ENCODE measurements around the gene SLC16A7.

The SLC16A7 gene

DNA sequence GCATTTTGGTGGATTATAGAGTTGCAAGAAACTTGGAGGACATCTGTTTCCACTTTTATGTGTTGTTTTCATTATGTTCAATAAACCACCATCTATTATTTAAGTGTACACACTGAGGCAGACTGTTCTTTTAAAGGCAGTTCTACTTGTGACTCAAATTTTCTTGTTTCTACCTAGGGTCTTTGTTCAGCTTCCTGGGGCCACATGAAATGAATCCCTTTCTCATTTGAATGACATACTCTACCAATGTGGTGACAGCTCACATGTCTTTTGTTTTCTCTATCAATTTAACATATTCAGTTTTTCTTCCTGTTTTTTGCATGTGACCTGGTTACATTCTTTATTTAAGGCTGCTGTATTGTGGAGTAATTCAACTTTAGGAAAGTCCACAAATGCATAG, 7.9 kb downstream of the SLC16A7 start:
- TF ChIP-seq, protein P1, sequence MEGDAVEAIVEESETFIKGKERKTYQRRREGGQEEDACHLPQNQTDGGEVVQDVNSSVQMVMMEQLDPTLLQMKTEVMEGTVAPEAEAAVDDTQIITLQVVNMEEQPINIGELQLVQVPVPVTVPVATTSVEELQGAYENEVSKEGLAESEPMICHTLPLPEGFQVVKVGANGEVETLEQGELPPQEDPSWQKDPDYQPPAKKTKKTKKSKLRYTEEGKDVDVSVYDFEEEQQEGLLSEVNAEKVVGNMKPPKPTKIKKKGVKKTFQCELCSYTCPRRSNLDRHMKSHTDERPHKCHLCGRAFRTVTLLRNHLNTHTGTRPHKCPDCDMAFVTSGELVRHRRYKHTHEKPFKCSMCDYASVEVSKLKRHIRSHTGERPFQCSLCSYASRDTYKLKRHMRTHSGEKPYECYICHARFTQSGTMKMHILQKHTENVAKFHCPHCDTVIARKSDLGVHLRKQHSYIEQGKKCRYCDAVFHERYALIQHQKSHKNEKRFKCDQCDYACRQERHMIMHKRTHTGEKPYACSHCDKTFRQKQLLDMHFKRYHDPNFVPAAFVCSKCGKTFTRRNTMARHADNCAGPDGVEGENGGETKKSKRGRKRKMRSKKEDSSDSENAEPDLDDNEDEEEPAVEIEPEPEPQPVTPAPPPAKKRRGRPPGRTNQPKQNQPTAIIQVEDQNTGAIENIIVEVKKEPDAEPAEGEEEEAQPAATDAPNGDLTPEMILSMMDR (IDR thresholded peaks at IDR 0.05), result no peak

DNA sequence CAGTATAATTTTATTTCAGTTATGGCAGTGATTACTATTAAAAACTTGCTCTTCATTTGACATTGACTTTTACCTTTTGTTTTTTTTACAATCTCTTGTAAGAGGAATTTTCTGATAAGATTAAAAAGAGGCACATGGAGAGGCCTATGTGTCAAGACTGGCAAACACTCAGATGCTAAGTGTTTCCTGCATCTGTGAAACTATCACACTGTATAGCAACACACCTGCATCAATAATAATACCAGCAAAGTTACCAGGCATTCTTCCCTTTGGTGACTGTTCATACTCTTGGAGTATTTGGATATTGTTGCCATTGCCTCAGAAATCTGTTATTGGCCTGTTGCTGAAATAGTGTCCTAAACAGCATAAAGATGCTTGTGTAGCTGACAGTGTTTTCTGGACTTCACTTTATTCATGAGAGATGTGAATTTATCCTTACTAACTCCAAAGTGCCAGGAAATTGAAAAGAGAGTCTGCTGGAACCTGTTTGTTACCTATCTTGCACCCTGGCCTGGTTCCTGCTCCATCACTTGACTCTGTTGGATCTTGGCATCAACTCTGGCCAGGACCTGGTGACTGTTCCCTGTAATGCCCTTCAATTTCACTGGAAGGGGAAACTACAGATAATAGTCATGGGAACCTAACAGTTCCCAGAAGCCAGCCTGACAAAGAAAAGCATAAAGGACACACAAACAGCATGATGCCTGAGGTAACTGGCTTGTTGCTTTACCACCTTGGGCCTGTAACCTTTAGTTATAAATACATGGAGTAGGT, 19.8 kb downstream of the SLC16A7 start:
- TF ChIP-seq, protein P1 (IDR thresholded peaks at IDR 0.05), result no peak

DNA sequence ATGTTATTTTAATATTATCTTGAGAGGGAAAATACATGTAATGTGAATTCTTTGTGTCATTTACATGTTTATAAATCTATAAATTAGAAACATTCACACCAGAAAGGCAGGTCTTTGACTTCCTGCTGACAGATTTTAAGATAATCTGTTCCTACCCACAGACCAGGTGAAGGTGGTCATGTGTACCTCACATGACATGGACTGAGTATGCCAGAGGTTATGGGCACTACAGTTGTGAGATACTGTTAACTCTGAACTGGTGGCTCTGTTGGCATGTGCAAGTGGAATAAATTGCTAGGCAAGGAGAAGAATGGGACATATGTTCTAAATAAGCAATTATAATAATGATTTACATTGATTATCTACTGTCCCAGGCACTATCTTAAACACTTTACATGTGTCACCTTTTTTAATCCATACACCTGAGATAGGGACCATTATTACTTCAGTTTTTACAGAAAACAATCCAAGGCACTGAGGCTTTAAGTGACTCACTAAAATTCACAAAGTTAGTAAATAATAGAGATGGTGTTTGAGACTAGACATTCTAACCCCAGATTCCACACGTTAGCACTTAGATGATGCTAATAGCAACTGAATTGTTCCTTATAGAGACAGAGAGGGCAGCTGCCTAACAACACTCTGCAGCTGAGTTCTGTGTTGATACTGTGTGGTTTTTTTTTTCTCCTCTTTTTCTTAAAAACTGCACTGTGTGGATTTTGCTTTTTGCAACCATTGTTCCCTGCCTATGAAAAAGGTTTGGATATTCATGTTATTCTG, 23.8 kb downstream of the SLC16A7 start:
- TF ChIP-seq, protein P1 (IDR thresholded peaks at IDR 0.05), result no peak

DNA sequence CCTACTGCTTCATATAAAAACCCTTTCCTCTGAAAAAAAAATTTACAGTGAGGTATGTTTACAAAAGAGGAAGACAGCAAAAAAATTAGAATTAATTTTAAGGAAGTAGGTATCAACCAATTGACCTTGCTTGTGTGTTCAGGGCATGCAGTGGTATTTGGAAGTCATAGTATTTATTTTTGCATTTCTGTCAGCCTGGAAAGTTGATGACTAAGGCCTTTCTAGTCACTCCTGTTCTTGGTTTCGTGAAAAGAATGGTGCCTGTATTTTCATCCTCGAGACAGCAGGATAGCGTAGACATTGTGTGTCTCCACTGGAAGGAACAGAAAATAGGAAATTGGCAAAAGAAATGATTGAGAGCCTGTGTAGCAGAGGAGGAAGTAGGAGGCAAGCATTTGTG, 24.5 kb downstream of the SLC16A7 start:
- TF ChIP-seq, protein P1 (IDR thresholded peaks at IDR 0.05), result no peak

DNA sequence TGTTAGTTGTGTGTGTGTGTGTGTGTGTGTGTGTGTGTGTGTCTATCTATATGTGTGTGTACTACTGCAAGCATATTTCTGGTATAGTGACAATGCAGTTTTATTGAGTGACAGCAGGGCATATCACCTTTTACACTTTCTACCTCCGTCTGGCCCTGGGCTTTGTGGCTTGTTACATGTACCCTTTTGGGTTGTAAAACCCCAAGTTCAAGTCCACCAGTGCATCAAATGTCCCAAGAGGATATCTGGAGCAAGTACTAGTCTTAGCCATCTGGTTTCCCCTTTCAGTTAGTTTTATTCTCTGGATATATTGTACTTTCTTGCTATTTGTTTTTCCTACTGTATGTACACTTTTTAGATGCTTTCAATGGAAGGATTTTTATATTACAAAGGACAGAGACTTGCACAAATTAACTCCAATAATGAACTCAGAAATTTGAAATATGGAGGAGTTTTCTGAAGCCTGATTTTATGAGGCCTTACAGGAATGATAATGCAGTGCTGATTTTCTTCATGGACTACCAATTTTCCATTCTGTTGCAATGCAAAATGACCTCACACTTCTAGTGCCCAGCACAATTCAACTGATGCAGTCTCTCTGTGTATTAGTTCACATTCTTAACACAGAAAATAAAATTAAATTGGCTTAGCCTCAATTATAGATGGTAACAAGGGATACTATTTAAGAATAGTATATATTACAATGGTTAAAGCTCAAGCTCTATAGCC, 29.1 kb downstream of the SLC16A7 start:
- TF ChIP-seq, protein P1 (IDR thresholded peaks at IDR 0.05), result no peak

DNA sequence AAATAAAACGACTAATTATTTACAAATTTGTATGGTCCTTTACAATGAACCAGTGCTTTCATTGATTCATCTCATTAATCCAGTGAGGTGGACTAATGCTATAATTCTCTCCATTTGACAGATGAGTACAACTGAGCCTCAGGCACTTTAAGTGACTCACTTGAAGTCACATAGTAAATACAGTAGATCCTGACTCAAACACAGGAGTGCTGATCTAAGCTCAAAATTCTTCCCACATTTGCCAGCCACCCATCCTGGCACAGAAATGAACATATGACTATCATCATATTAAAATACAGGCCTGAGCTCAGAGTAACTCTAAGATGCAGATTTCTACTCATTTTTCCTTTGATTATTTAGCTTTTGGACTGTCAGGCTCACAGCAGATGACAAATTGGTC, 30.6 kb downstream of the SLC16A7 start:
- TF ChIP-seq, protein P1 (IDR thresholded peaks at IDR 0.05), result no peak

DNA sequence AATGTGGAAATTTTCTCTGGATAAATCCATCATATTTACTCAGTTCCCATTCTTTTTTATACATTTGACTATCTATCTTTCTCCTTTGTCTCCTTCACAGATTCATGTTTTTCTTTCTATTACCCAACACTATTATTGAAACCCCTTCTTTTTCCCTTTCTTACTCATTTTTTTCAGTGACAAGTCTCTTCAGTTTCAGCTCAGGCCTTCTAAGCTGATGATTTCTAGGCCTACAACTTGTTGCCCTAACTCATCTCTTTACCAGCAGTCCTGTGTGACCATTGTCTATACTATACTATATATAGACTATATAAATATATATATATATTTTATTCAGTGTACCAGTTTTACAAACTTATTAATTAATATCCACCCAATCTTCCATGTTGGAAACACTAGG, 31.8 kb downstream of the SLC16A7 start:
- TF ChIP-seq, protein P1 (IDR thresholded peaks at IDR 0.05), result no peak
